Measurements from ENCODE around the gene DAAM2. TPM values are rescaled to one million over a fixed set of nuclear protein-coding genes. Genes with fewer than 3 reads are reported as not detected.

The DAAM2 gene
- polyA plus RNA-seq, 1 donor (not counting 4 experiments of a cell fraction or from before 2014, with no cell fraction given), result not detected

DNA sequence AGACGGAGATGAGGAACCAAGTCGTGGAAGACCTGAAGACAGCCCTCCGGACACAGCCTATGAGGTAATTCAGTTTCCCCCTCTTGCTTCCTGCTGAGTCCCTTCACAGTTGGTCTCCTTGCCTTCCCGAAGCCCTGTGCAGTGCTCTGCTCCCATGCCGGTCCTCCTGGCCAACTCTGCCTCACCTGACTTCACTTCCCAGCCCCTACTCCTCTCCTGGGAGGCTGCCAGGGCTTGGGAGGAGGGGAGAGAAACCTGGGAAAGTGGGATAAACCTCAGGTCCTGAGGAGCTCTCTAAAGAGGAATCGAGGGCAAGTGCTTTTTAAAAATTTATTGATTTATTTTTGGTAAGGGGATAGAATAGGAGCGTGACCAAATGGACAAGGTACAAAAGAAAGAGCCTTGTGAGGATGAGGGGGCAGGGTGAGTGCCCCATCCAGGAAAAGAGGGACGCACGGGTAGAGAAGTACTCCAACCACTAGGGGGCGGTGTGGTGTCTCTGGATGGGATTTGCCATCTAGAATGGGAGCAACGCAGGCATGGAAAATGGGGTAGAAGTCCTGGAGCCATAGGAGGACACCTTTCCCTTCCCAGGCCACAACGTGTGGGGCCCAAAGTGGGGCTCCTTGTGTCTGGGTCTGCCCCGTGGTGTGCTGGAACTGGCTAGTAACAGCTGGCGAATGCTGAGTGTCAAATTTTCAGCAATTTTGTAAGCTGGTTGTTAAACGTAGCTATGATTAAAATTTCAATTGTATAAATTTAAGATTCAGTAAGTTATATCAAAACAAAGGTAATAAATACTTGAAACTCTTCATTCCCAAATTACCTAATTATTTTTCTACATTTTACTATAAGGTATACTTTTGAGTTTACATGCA, 73.1 kb downstream of the DAAM2 start:
- Histone ChIP-seq H3K79me2 (ENCODE audit: control insufficient read depth, insufficient read depth, low read length) (no peaks in the 10 kb centered on the region), H3K4me3 (ENCODE audit: control insufficient read depth in 2 of 3, extremely low read depth in 1 of 3, insufficient read depth in 2 of 3, low read depth in 1 of 3, low read length in 3 of 3) (no peak overlapping the region), H3K9ac (ENCODE audit: control insufficient read depth, extremely low read depth, insufficient read depth, low read length) (no peak overlapping the region), H3K9me1 (ENCODE audit: control insufficient read depth, extremely low read depth, insufficient read depth, low read length) (no peaks in the 10 kb centered on the region), H3K4me1 (ENCODE audit: control insufficient read depth, extremely low read depth, insufficient read depth, low read length) (no peaks in the 10 kb centered on the region), H4K20me1 (ENCODE audit: control insufficient read depth, extremely low read depth, insufficient read depth, low read length) (no peaks in the 10 kb centered on the region), H3K27ac (ENCODE audit: control insufficient read depth, insufficient read depth, low read length) (no peak overlapping the region), H2AFZ (ENCODE audit: control insufficient read depth, low read length) (no peak overlapping the region), H3K27me3 (ENCODE audit: control insufficient read depth, extremely low read depth, insufficient read depth, low read length) (no peaks in the 10 kb centered on the region), H3K36me3 (ENCODE audit: control insufficient read depth in 2 of 2, extremely low read depth in 1 of 2, insufficient read depth in 2 of 2, low read length in 2 of 2) (no peaks in the 10 kb centered on the region), H3K4me2 (ENCODE audit: control insufficient read depth, extremely low read depth, insufficient read depth, low read depth, low read length) (no peak overlapping the region), H3K9me3 (ENCODE audit: control insufficient read depth, low read depth, low read length) (no peaks in the 10 kb centered on the region)
- FAIRE-seq, result no peak
- TF ChIP-seq CTCF (optimal IDR thresholded peaks at IDR 0.05 in 1 of 3, IDR thresholded peaks at IDR 0.05 in 1 of 3, conservative IDR thresholded peaks at IDR 0.05 in 1 of 3; ENCODE audit: extremely low read depth in 1 of 3, insufficient read depth in 2 of 3, low read length in 3 of 3) (peak; percentile 60 to 79 (median 73)), EZH2 (IDR thresholded peaks at IDR 0.05; ENCODE audit: low read length) (no peak)
- dilution Hi-C loops (cut with MboI; ENCODE audit: extremely low pct_ligation_motif_present, low sequenced_read_pairs), result no loop called here
- no peak for DNase-seq (ENCODE audit: low read depth, low spot score)

DNA sequence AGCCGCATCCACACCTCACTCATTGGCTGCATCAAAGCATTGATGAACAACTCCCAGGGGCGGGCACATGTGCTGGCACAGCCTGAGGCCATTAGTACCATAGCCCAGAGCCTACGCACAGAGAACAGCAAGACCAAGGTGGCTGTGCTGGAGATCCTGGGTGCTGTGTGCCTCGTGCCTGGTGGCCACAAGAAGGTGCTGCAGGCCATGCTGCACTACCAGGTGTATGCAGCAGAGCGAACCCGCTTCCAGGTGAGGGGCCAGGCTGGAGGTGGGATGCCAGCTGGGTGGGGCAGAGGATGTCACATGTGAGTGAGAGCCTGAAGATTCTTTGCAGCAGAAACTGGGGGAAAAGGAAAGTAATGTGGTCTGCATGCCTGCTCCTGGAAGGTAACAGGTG, 75.4 kb downstream of the DAAM2 start:
- no peak overlapping the region for H2AFZ ChIP-seq (ENCODE audit: control insufficient read depth, low read length)
- no peaks in the 10 kb centered on the region for H3K79me2 ChIP-seq (ENCODE audit: control insufficient read depth, insufficient read depth, low read length)
- DNase-seq (ENCODE audit: low read depth, low spot score), result no peak
- TF ChIP-seq CTCF (optimal IDR thresholded peaks at IDR 0.05 in 1 of 3, IDR thresholded peaks at IDR 0.05 in 1 of 3, conservative IDR thresholded peaks at IDR 0.05 in 1 of 3; ENCODE audit: extremely low read depth in 1 of 3, insufficient read depth in 2 of 3, low read length in 3 of 3), result peak in 2 of 3 experiments; percentile 5 to 35
- no peak for TF ChIP-seq EZH2 (IDR thresholded peaks at IDR 0.05; ENCODE audit: low read length)
- H3K9me3 ChIP-seq (ENCODE audit: control insufficient read depth, low read depth, low read length), result no peaks in the 10 kb centered on the region
- no peak overlapping the region for H3K4me2 ChIP-seq (ENCODE audit: control insufficient read depth, extremely low read depth, insufficient read depth, low read depth, low read length)
- FAIRE-seq, result no peak
- H3K36me3 ChIP-seq (ENCODE audit: control insufficient read depth in 2 of 2, extremely low read depth in 1 of 2, insufficient read depth in 2 of 2, low read length in 2 of 2), result no peaks in the 10 kb centered on the region
- no peak overlapping the region for H3K27ac ChIP-seq (ENCODE audit: control insufficient read depth, insufficient read depth, low read length)
- H3K4me1 ChIP-seq (ENCODE audit: control insufficient read depth, extremely low read depth, insufficient read depth, low read length), result no peaks in the 10 kb centered on the region
- dilution Hi-C loops (cut with MboI; ENCODE audit: extremely low pct_ligation_motif_present, low sequenced_read_pairs), result no loop called here
- H3K4me3 ChIP-seq (ENCODE audit: control insufficient read depth in 2 of 3, extremely low read depth in 1 of 3, insufficient read depth in 2 of 3, low read depth in 1 of 3, low read length in 3 of 3), result no peak overlapping the region
- H4K20me1 ChIP-seq (ENCODE audit: control insufficient read depth, extremely low read depth, insufficient read depth, low read length), result no peaks in the 10 kb centered on the region
- H3K27me3 ChIP-seq (ENCODE audit: control insufficient read depth, extremely low read depth, insufficient read depth, low read length), result no peaks in the 10 kb centered on the region
- no peaks in the 10 kb centered on the region for H3K9me1 ChIP-seq (ENCODE audit: control insufficient read depth, extremely low read depth, insufficient read depth, low read length)
- no peak overlapping the region for H3K9ac ChIP-seq (ENCODE audit: control insufficient read depth, extremely low read depth, insufficient read depth, low read length)
